Upper lobe of left lung (tissue), 4 donors: Measurements from ENCODE around the gene KNTC1.

Experiments
- CTCF ChIP-seq, 6 experiments: fragments of 450-650 bp in 4 of 6; fragments of 200-600 bp in 2 of 6; sonication (generic) in 2 of 6; IDR thresholded peaks; one replicate each; pipeline ENCODE4 v1.5.1; 2016 to 2019; ENCODE audit warnings: antibody characterized with exemption in 6 of 6
- POLR2A ChIP-seq, 4 donors: fragments of 450-650 bp; IDR thresholded peaks; one replicate each; pipeline ENCODE4 v1.5.1; 2016 to 2017; ENCODE audit warnings: antibody characterized with exemption in 4 of 4, mild to moderate bottlenecking in 2 of 4
- POLR2AphosphoS5 ChIP-seq, 2 donors: sonication (generic); formaldehyde crosslinking; IDR thresholded peaks; one replicate each; pipeline ENCODE4 v1.5.1; 2017; ENCODE audit warnings: antibody characterized with exemption in 2 of 2

DNA sequence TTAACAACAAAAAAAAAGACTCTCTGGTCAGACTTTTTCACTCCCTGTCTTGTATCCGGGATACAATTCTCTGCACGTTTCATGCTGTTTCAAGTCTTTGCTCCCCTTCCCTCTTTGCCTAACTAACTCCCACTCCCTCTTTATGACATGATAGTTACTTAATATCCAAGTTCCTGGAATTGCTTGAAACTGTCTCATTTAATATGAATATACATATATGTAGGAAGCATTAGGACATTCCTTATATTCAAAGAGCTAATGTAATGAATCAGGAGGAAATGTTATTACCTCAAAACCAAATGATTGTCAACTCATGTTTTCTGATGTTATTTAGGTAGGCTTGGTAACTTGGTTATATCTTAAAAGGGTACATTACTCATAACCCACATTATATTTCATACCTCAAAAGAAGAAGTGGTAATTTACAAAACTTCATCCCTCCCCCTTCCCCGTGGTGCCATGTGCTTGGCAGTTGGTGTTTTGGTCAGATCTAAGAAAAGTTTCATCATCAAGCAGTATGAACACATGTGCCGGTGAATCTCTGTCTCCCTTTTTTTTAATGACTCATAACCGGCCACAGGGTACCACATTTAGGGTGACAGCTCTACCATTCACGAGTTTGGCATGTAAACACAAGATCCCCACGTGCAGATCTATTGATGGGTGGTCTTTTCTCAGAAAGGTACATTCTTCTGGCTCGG, 119.6 kb downstream of the KNTC1 start:
- TF ChIP-seq CTCF (IDR thresholded peaks at IDR 0.05) (no peak), POLR2AphosphoS5 (IDR thresholded peaks at IDR 0.05) (peak; percentile 28 to 49), POLR2A (IDR thresholded peaks at IDR 0.05) (no peak)
